HFFc6 (cell line): ENCODE data around the gene URB1. TPM values are rescaled to one million over a fixed set of nuclear protein-coding genes. Genes with fewer than 3 reads are reported as not detected.

ENCODE experiments used
- DNase-seq: peaks from one replicate; pipeline ENCODE4 v3.0.0-alpha.2; 2018
- H3K27ac Mint-ChIP-seq: 2 replicates; pipeline ENCODE4 v1.8.0; 2020; ENCODE audit warnings: mild to moderate bottlenecking, mixed read lengths
- H3K27me3 Mint-ChIP-seq: 2 replicates; pipeline ENCODE4 v1.8.0; 2021; ENCODE audit warnings: mild to moderate bottlenecking, moderate library complexity, mixed read lengths; ENCODE audit not compliant: insufficient read depth
- H3K36me3 Mint-ChIP-seq: 2 replicates; pipeline ENCODE4 v1.8.0; 2021; ENCODE audit warnings: low read depth, mixed read lengths
- H3K4me1 Mint-ChIP-seq: 2 replicates; pipeline ENCODE4 v1.8.0; 2020; ENCODE audit warnings: low read depth, mixed read lengths
- H3K4me3 Mint-ChIP-seq: 2 replicates; pipeline ENCODE4 v1.8.0; 2020; ENCODE audit warnings: mild to moderate bottlenecking, moderate library complexity, mixed read lengths
- H3K9me3 Mint-ChIP-seq: 2 replicates; pipeline ENCODE4 v1.8.0; 2020; ENCODE audit warnings: mild to moderate bottlenecking, mixed read lengths
- CTCF ChIP-seq: fragments of 200-600 bp; sonication (generic); IDR thresholded peaks from 2 replicates; pipeline ENCODE4 v1.5.0; 2021; ENCODE audit warnings: antibody characterized with exemption, mild to moderate bottlenecking
- total RNA-seq, 6 experiments: library from RNA; stranded (reverse); fragmentation: NEBNext Ultra II Directional; extraction: Animal tissue kit (Norgen Biotek cat#: 25700); gene quantifications; 2 replicates in 1 of 6; 3 replicates in 5 of 6; pipeline ENCODE4 v1.2.3, GENCODE V29; 2021

URB1 gene
- total RNA-seq, 6 experiments from 2014 or later, result 18.4 to 27.0 (median 22.4) TPM

DNA sequence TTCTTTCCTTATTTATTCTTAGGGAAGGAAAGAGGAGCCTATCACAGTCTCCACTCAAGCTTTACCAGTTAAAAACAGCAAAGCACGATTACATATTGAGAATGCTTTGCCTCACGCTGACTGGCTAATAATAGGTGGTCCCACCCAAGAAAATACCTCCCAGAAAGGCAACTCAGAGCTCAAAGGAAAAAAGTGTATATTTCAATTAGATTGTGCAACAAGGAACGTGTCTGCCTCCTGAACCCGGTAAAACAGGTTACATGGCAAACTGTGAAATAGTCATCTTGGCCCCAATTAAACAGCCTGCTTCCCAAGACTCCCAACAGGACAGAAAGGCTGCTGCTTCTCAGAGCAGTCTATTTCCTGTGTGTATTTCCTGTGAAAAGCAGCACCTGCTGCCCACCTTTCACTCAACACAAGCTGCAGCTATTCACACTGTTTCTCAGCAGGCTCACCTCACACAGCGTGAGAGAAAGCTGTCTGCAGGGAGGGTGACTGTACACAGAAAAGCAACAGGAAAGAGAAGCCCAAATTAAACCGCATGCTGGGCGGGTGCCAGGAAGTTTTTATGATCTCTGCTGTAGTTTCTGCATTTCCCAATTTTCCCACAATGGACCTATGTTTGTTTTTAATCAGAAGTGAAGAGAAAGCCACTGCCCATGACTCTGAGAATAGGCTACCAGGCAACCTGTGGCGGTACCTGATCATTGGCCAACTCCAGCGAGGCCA lies 44.0 kb downstream of the URB1 start:
- DNase-seq, result no peak
- H3K36me3 Mint-ChIP-seq, result peaks cover 67% of the 10 kb centered on the region
- H3K4me3 Mint-ChIP-seq, result no peak overlapping the region
- TF ChIP-seq CTCF, result no peak
- H3K9me3 Mint-ChIP-seq, result peaks cover 11% of the 10 kb centered on the region
- H3K4me1 Mint-ChIP-seq, result no peaks in the 10 kb centered on the region
- H3K27me3 Mint-ChIP-seq, result no peaks in the 10 kb centered on the region; the same call in 1 of the 2 replicates
- no peak overlapping the region for H3K27ac Mint-ChIP-seq

DNA sequence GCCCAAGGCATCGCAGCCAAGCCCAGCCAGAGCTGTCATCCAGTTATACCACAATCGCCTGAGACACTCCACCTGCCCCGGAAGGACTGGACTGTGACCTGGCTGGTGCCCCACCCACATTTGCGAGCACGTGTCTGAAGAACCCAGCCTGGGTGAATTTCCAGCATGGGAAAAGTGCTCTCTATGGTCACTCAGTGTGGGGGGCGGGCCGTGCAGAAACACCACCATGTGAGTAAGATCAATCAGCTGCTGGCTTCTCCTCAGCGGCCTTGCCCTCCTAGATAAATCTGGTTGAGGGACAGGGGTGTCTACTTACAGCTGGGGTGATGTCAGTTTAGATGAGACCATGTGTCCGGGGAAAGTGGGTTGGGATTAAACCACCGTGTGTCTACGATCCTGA lies 44.8 kb downstream of the URB1 start:
- no peak for DNase-seq
- TF ChIP-seq CTCF, result no peak
- no peaks in the 10 kb centered on the region for H3K4me1 Mint-ChIP-seq
- H3K27ac Mint-ChIP-seq, result no peak overlapping the region
- H3K9me3 Mint-ChIP-seq, result peaks cover 15% of the 10 kb centered on the region
- no peaks in the 10 kb centered on the region; the same call in 1 of the 2 replicates for H3K27me3 Mint-ChIP-seq
- no peak overlapping the region for H3K4me3 Mint-ChIP-seq
- H3K36me3 Mint-ChIP-seq, result peaks cover 70% of the 10 kb centered on the region

DNA sequence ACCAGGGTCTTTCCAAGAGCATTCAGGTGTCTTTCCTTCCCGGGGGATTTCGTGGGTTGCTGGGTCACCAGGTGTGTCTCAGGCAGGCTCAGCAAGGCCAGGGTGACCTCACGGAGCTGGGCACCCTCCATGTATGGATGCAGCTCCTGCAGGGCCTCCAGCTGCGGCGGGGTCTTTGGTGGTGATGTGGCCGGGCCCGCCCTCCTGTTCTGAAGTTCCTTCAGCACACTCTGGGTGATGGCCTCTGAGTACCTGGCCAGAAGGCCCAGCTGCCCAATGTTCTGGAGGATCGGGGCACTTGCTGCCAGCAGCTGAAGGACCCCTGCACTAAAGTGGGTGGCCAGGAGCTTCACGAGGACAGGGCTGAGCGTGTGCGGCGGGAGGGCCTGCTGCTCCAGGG lies 45.5 kb downstream of the URB1 start:
- Mint-ChIP-seq H3K27me3 (no peaks in the 10 kb centered on the region; the same call in 1 of the 2 replicates), H3K9me3 (peaks cover 15% of the 10 kb centered on the region), H3K36me3 (peaks cover 71% of the 10 kb centered on the region), H3K27ac (no peak overlapping the region), H3K4me1 (no peaks in the 10 kb centered on the region), H3K4me3 (no peak overlapping the region)
- DNase-seq, result no peak
- no peak for TF ChIP-seq CTCF

DNA sequence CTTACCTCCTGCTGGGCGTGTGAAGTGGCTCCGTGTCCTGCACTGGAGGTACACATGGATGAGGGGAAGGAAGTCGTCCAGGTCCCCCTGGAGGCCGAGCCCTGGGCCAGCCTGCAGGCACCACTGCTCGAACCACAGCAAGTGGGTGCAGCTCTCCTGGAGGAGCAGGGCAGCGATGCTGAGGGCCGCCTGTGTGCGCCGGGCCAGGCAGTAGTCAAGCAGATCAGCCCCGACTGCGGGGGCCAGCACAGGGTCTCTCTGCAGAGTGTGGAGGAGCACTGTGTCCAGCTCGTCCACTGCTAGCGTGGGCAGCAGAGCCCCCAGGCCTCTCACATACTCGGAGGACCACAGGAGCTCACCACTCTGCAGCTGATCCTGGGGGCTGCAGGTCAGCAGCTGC lies 45.9 kb downstream of the URB1 start:
- peaks cover 67% of the 10 kb centered on the region for H3K36me3 Mint-ChIP-seq
- no peak overlapping the region for H3K4me3 Mint-ChIP-seq
- H3K27me3 Mint-ChIP-seq, result no peaks in the 10 kb centered on the region; the same call in 1 of the 2 replicates
- H3K27ac Mint-ChIP-seq, result no peak overlapping the region
- H3K9me3 Mint-ChIP-seq, result peaks cover 15% of the 10 kb centered on the region
- TF ChIP-seq CTCF, result no peak
- no peak for DNase-seq
- H3K4me1 Mint-ChIP-seq, result no peaks in the 10 kb centered on the region

- peaks cover 15% of the 10 kb centered on the region for H3K9me3 Mint-ChIP-seq
- H3K27me3 Mint-ChIP-seq, result peaks cover 2% of the 10 kb centered on the region
- TF ChIP-seq CTCF, result no peak
- DNase-seq, result no peak
- H3K4me3 Mint-ChIP-seq, result no peak overlapping the region
- H3K27ac Mint-ChIP-seq, result no peak overlapping the region
- peaks cover 41% of the 10 kb centered on the region for H3K4me1 Mint-ChIP-seq
- peaks cover 73% of the 10 kb centered on the region for H3K36me3 Mint-ChIP-seq
These were observed 51.7 kb downstream of the URB1 start for GRCh38 chr21:32340863-32341848.
